HG03097 (cell line): ENCODE results near the gene AEN.

Experiments
- ATAC-seq: cut with Tn5 transposase; IDR thresholded peaks from one replicate; pipeline ENCODE4 v1.9.1; 2021; ENCODE audit not compliant: unreplicated experiment, low FRiP score

AEN gene

GRCh38 chr15:88649286-88649733 lies 28.2 kb downstream of the AEN start:
- ATAC-seq: no peak

GRCh38 chr15:88649753-88650551 lies 28.8 kb downstream of the AEN start:
- ATAC-seq: no peak

- ATAC-seq: no peak
Observed at GRCh38 chr15:88650556-88650955, 29.4 kb downstream of the AEN start.

GRCh38 chr15:88651136-88651732 lies 30.1 kb downstream of the AEN start:
- ATAC-seq: no peak

- ATAC-seq: no peak
Observed at GRCh38 chr15:88651971-88652370, 30.8 kb downstream of the AEN start.

GRCh38 chr15:88652456-88653199 lies 31.5 kb downstream of the AEN start:
- ATAC-seq: no peak

GRCh38 chr15:88653200-88654064 lies 32.3 kb downstream of the AEN start:
- ATAC-seq: no peak

- no peak for ATAC-seq
Observed at GRCh38 chr15:88654430-88655102, 33.4 kb downstream of the AEN start.

GRCh38 chr15:88655103-88655553 lies 34.0 kb downstream of the AEN start:
- no peak for ATAC-seq

- no peak for ATAC-seq
Observed at GRCh38 chr15:88655800-88656488, 34.8 kb downstream of the AEN start.

- peak; percentile 63 for ATAC-seq
Observed at GRCh38 chr15:88656760-88657221, 35.7 kb downstream of the AEN start.

- no peak for ATAC-seq
Observed at GRCh38 chr15:88657326-88658069, 36.4 kb downstream of the AEN start.

GRCh38 chr15:88658070-88658965 lies 37.2 kb downstream of the AEN start:
- ATAC-seq: no peak

- ATAC-seq: no peak
Observed at GRCh38 chr15:88658972-88659931, 38.1 kb downstream of the AEN start.

- no peak for ATAC-seq
Observed at GRCh38 chr15:88661041-88661700, 40.0 kb downstream of the AEN start.
